Erythroblast (primary cell): ENCODE measurements around the gene RAI14.
A peak's percentile ranks its signal among the peaks of the same experiment; 100 is the strongest.

Experiments used
- DNase-seq, 2 experiments: peaks; one replicate each; lab custom pipeline; 2025; lab: John Stamatoyannopoulos, UW
- GATA1 ChIP-seq: IDR thresholded peaks from 2 replicates; pipeline ENCODE4 v1.6.1; 2011; ENCODE audit warnings: low read depth, mild to moderate bottlenecking, control low read depth, low read length, moderate library complexity
- POLR2A ChIP-seq: IDR thresholded peaks from 2 replicates; pipeline ENCODE4 v1.6.1; 2011; ENCODE audit warnings: mild to moderate bottlenecking, low read length

The RAI14 gene

DNA sequence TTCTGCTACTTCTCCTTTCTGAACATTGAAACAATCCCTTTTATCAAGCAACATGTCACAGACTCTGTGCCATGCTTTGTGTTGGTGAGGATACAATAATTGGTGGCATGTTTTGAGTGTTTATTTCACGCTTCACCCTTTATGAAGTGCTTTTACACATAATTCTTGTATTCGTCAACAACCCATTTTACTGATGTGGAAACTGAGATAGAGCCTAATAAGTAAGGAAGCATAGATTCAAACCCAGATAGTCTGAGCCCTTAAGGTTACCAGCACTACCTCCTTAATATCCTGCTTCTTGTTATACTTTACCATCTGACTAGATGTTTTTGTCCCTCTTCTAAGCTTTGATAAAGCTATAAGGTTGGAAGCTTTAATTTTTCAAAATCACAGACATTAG is 133.5 kb downstream of the RAI14 start:
- no peak for TF ChIP-seq GATA1
- no peak for TF ChIP-seq POLR2A
- no peak for DNase-seq

GRCh38 chr5:34790069-34790468 is 133.9 kb downstream of the RAI14 start:
- DNase-seq: no peak
- TF ChIP-seq POLR2A (no peak), GATA1 (no peak)

DNA sequence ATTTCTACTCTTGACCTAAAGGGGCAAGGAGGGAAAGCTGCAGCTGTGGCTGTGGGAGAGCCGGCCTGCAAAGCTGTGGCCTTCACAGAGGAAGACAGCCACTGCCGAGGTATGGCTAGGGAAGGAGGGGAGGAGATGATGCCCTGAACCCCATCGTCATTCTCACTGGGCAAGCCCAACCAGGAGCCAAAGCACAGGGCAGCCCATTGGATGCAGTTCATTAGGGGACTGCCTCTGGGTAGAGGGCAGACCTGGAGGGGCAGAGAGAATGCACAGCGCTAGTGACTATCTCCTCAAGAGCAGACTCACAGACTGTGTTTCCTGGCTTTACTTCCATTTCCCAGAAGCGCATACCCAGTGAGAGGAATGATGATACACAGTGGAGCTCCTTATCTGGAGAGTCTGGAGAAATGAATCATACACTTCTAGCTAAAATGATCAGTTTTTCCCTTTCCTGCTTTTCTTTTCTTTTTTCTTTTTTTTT is 135.7 kb downstream of the RAI14 start:
- DNase-seq: no peak
- TF ChIP-seq POLR2A (no peak), GATA1 (no peak)

DNA sequence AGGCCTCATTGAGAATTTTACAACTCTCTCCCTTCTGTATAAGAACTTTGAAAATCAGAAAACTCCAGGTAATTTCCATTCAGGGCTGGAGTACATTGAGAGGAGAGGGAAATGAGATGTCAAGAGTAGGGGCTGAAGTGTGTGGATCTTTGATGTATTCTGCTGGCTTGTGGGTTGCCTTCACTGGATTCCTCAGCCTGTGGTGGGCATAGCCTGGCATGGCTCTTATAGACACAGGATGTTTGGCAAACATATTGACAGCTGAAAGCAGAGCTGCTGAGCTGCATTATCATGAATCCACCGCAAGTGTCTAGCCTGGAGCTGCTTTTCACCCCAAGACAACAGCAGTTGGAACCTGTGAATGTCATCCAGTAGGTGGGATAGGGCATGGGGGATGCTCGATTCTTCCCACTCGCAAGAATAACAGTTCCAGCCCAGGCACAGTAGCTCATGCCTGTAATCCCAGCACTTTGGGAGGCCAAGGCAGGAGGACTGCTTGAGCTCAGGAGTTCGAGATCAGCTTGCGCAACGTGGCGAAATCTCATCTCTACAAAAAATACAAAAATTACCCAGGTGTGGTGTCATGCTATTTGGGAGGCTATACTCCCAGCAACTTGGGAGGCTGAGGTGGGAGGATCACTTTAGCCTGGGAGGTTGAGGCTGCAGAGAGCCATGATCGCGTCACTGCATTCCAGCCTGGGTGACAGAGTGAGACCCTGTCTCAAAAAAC is 146.9 kb downstream of the RAI14 start:
- peak in 1 of 2 experiments; percentile 2 for DNase-seq

DNA sequence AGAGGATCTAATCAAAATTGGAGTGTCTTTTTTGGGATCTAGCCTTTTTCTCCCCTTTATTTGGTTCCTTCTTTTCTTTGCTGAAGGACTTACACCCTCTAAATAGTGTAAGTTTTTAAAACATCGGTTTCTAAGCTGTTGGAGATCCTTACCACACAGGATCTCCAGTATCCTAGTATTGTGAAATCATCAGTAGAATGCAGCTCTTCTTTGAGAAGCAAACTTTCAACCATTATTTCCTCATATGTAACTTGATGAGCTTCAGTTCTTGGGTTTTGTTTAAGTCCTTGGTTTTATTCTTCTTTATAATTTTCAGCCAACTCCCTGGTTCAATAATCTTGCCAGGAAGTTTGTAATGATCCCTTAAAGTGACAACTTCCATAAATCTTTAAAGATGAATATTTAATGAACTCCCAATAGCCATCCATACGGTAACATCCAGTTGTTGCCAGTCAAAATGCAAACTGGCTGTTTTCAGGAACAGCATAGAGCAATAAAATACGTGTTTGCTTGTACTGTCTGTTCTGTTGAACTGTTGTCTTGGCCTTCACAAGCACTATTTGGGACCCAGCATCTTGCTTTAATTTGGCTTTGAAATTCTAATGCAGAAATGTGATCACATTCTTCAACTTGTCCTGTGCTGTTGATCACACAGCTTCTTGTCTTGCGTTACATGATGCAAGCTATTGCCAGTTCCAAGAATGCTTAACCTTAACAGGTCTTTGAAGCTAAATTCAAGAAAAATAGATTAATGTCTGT is 148.0 kb downstream of the RAI14 start:
- DNase-seq: no peak
- TF ChIP-seq POLR2A: no peak
- TF ChIP-seq GATA1: no peak

More for the DNA sequence above, 146.9 kb downstream of the RAI14 start:
- TF ChIP-seq POLR2A (no peak), GATA1 (no peak)

DNA sequence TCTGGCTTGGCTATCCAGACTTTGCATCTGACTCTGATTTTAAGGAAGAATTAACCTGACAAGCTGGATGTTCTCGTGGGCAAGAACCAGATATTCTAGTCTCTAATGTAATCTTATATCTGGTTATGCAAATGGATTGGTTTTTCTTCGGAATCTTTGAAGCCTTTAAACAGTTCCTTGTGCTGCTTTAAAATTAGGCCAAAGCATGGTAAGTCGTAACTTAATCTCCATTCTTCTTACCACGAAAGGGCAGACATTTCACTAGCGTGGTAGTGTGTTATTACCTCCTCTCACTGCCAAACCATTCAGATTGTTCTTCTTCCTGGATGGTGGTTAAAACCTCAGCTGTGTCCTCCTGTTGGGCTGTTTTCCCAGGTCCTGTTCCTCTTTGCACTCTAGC is 148.8 kb downstream of the RAI14 start:
- no peak for DNase-seq
- TF ChIP-seq GATA1 (no peak), POLR2A (no peak)

GRCh38 chr5:34806532-34806931 is 150.4 kb downstream of the RAI14 start:
- DNase-seq: no peak
- TF ChIP-seq POLR2A: no peak
- TF ChIP-seq GATA1: no peak

DNA sequence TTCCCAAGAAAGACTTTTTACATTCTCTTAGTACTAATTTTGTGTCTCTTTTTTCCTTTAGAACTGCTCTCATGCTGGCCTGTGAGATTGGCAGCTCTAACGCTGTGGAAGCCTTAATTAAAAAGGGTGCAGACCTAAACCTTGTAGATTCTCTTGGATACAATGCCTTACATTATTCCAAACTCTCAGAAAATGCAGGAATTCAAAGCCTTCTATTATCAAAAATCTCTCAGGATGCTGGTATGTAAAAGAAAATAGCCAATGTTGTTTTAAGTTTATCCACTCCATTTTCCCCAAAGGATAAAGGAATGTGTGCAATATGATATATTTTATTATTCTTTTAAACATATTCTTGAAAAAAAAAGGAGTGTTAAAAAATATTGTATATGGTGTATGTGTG is 155.6 kb downstream of the RAI14 start:
- TF ChIP-seq GATA1 (no peak), POLR2A (no peak)
- no peak for DNase-seq

GRCh38 chr5:34813509-34813908 is 157.4 kb downstream of the RAI14 start:
- DNase-seq: no peak
- no peak for TF ChIP-seq GATA1

DNA sequence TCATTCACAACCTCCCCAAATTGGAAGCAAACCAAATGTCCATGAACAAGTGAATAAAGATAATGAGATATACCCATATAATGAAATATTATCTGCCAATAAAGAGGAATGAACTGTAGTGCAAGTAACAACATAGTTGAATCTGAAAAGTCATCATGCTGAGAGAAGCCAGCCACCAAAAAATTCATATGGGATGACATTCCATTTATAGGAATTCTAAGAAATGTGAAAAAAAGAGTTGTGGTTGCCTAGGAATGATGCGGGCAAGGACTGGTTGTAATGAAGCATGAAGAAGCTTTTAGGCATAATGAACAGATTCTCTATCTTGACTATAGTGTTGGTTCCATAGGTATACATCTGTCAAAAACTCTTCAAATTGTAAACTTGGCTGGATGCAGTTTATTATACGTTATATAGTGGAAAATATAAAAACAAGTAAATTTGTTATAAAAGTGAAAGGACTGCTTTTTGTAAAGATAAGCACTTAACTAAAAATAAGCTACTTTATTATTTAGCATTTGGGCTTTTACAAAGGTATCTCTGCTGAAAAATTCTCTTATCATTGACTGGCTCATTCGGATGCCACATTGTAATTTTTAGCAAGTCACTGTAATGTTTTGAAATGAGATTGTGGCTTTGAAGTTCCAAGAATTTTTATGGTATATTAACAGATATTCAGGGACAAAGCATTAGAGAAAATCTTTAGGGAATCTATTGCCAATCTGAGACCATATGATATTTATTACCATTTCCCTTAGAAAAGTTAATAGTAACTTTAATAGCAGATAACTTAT is 161.6 kb downstream of the RAI14 start:
- TF ChIP-seq POLR2A (no peak), GATA1 (no peak)
- no peak for DNase-seq

GRCh38 chr5:34818717-34819116 is 162.6 kb downstream of the RAI14 start:
- no peak for TF ChIP-seq GATA1
- no peak for TF ChIP-seq POLR2A
- DNase-seq: no peak

DNA sequence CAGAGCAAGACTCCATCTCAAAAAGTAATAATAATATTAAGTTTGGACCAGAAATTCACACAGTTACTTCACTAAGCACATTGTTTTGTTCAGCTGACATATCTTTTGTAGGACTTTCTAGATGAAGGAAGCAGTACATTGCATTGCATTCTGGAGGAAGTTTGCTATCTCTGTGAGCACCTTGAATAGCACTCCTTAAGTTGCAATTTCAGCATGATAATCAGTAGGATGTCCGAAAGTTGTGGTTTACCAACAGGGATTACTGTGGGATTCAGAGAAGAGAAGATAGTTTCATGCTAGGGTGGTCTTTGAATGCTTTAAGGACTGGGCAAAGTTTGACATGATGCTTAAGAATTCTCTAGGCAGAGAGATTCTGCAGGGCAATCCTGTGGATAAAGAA is 164.5 kb downstream of the RAI14 start:
- no peak for TF ChIP-seq GATA1
- TF ChIP-seq POLR2A: no peak
- no peak for DNase-seq

- no peak for DNase-seq
- no peak for TF ChIP-seq POLR2A
- TF ChIP-seq GATA1: no peak
Observed at GRCh38 chr5:34822956-34823715, 167.0 kb downstream of the RAI14 start.
